ENCODE measurements around the gene NPEPL1.
"Not testable (repeated sequence)": the region's sequence is repeated elsewhere in the genome, so short reads cannot be mapped to it uniquely, and the experiment has no call there.

The NPEPL1 gene

DNA sequence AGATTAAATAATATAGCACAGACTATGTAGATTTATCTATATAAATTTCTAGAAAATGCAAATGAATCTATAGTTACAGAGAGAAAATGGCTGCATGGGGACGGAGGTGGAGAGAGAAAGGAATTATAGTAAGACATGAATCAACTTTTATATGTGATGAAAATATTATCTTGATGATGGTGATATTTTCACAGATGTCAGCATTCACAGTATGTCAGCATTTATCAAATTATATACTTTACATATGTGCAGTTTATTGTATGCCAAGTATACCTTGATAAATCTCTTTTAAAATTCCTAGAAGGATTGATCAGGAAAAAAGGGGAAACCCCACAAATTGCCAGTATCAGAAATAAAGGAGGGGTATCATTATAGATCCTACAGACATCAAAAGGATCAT lies 44.6 kb downstream of the NPEPL1 start:
- H3K4me3 ChIP-seq (ENCODE audit: low read depth, low read length): no peak overlapping the region

DNA sequence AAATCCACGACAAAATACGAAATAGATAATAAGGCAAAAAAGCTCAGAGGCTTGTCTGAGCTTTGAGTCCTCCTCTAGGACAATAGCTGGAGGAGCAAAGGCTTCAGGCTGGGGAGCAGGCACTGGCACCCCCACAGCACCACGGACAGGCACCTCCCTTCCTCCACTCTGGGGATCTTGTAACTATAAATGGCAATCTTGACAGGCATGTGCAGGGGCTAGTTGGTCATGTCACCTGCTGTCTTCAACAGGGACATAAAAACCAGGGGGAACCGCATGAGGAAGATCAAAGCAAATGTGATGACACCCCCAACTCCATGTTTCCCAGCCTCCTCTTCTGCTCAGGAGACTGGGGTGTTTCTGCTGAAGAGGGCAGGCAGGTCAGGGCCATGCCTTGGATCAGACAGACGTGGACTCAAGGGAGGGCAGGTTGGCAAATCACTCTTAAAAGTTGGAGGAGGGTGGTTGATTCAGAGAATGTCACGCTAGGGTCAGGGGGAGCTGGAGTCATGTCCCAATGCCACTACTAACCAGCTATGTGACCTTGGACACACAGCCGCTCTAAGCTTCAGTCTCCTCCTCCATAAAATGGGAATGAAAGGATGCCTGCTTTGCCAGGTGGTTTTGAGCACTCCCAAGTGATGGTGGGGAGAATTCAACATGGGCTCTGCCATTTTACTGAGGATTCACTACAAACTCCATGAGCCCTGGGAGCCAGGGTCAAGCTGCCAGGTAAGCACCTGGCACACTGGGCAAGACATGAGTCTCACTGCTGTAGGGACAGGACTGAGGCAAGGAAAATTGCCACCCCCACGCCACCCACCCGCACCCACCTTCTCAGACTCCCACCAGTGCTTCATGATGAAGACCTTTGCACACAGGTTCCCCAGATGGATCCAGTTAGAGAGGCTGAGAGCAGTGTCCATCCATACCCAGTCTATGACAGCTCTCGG lies 48.0 kb downstream of the NPEPL1 start:
- no peak overlapping the region for H3K4me3 ChIP-seq (ENCODE audit: low read depth, low read length)

DNA sequence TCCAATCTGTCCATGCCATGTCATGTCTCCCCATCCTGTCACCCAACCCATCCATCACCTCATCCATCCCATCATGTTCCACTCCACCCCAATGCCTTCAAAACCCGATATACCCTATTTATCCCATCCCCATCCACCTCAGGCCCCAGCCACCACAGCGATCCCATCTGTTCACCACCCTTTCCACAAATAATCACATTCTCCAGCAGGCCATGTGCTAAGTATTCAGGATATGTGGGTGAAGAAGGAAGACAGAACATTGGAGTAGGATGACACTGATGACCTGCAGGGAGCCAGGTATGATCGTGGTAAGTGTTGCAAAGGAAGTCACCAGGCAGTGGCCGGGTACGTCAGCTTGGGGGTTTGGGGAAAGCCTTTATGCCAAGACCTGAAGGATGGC lies 48.8 kb downstream of the NPEPL1 start:
- H3K4me3 ChIP-seq (ENCODE audit: low read depth, low read length): no peak overlapping the region

DNA sequence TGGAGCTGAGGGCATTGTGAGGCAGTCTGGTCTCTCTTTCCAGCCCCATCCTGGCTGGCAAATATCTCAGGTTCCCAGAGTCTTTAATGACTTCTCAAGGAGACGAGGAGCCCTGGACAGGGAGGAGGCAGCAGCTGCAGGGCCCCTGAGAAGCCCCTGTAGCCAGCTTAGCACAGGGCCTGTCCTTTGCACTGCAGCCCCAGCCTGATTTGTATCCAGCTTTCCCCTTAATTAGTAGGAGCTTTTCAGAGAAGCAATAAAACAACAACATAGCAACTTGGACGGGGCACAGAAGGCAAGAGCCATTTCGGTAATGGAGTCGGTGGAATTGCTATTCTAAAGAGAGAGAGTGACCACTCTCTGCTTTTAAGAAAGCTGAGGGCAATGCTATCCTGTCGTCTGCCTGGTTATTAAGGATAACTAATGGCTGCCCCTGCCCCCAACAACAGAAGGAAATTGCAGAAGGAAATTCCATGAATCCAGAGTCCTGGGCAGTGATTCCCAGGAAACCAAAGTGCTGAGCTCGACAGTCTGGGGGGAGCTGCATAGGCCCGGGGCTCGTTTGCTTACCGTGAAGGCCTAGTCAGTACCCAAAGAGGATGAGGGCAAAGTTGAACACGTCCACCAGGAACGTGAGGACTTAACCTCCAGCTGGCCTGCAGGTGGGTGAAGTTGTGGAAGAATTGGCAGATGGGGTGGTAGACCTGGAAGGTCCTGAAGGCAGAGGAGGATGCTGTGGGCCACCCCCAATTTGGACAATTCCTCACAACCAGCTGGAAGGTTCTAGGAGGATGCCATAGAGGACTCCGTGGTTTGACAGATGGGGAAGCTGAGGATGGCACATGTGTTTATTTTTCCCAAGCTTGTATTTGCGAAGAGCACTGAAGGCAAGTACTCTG lies 50.3 kb downstream of the NPEPL1 start:
- H3K4me3 ChIP-seq (ENCODE audit: low read depth, low read length): no peak overlapping the region

DNA sequence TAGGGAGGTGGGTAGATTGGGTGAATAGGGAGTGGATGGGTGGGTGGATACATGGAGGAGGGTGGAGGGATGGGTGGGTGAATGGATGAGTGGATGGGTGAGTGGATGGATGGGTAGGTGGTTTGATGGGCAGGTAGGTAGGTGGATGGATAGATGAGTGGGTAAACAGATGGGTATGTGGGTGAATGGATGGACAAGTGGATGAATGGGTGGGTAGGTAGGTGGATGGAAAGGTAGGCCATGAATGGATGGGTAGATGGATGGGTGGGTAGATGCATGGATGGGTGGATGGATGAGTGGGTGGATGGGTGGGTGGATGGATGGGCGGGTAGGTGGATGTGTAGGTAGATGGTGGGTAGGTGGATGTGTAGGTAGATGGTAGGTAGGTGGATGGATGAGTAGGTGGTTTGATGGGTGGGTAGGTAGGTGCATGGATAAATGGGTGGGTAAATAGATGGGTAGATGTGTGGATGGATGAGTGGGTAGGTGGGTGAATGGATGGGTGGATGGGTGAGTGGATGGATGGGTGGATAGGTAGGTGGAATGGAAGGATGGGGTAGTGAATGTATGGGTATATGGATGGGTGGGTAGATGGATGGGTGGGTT lies 51.4 kb downstream of the NPEPL1 start:
- H3K4me3 ChIP-seq (ENCODE audit: low read depth, low read length): no peak overlapping the region

DNA sequence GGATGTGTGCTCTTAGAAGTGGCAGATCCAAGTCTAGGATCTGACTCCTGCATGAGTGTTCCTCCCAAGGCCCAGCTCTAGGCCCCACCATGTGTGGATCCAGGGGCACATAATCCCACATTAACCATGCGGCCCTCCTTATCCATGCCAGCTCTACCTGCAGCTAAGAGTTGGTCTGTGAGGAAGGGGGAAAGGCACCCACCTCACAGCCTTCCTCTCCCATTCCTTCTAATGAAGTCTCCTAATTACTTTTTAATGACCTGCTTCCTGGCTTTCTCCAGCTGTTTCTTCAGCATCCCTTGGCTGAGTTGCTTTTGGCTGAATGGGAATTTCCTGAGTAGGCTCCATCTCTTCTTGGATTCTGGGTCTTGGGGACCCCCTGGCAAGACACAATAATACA lies 52.2 kb downstream of the NPEPL1 start:
- no peak overlapping the region for H3K4me3 ChIP-seq (ENCODE audit: low read depth, low read length)

DNA sequence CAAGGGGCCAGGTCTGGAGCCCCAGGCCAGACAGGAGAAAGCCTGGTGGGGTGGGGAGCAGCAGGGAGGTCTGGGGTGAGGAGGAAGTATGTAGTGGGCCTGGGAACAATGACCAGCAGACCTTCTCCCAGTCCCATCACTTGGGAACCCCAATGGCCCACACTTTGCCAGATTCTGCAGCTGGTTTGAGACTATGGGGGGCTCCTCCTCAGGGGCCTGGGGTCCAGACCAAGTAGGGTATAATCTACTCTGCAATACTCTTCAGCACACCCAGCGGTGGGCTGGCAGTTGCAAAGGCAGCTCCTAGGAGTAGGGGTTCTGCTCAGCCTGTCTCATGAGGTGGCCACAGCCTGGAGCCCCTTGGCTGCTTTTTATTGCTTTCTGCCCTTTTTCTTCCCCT lies 52.8 kb downstream of the NPEPL1 start:
- no peak overlapping the region for H3K4me3 ChIP-seq (ENCODE audit: low read depth, low read length)

DNA sequence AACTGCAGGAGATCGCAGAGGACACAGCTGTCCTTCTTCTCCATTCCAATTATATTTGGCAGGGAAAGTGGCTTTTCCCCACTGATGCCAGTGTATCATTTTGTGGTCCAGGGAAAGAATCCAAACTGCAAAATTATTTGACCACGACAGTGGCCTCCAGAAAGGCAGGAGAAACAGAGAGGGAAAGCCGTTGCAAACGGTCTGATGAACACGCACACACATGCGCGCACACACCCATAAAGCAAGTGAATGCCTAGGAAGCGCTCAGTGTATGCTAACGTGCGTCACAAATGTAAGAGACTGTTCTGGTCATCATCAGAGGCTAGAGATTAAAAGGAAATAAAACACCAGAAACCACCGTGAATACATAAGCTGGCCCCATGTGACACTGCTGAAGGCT lies 54.0 kb downstream of the NPEPL1 start:
- no peak overlapping the region for H3K4me3 ChIP-seq (ENCODE audit: low read depth, low read length)

DNA sequence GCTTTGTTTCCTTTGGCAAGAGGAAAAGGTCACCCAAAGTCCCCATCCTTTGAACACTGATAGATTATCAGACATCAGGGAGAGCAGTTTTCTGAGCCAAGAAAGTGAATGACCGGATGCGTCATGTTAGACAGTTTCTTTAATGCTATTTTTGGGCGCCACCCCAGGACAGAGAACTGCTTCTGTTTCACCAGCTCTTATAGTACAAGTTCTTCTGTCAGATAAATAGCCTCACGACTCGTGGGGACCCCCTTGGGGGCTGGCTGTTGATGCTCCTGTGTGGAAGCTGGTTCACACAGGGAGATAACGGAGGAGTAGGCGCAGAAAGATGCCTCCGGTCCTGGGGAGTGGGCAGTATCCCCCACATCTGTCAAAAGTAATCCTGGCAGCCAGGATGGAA lies 54.6 kb downstream of the NPEPL1 start:
- H3K4me3 ChIP-seq (ENCODE audit: low read depth, low read length): no peak overlapping the region

DNA sequence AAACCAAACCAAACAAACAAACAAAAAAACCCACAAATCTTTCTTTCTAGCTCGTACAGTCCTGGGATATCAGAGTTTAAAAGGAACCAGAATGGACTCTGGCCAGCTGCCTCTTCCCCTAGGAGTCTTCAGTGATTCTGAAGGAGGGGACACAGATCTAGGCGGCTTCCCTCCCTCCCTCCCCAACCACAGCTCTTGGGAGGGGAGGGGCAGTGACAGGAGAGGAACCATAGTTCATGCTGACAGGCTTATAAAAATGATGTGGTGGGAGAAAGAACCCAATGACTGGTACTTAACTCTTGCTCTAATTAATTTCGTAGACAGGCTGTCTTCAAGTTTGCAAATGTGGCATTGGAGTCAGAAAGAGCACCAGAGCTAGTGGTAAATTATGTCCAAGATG lies 56.0 kb downstream of the NPEPL1 start:
- H3K4me3 ChIP-seq (ENCODE audit: low read depth, low read length): no peak overlapping the region

DNA sequence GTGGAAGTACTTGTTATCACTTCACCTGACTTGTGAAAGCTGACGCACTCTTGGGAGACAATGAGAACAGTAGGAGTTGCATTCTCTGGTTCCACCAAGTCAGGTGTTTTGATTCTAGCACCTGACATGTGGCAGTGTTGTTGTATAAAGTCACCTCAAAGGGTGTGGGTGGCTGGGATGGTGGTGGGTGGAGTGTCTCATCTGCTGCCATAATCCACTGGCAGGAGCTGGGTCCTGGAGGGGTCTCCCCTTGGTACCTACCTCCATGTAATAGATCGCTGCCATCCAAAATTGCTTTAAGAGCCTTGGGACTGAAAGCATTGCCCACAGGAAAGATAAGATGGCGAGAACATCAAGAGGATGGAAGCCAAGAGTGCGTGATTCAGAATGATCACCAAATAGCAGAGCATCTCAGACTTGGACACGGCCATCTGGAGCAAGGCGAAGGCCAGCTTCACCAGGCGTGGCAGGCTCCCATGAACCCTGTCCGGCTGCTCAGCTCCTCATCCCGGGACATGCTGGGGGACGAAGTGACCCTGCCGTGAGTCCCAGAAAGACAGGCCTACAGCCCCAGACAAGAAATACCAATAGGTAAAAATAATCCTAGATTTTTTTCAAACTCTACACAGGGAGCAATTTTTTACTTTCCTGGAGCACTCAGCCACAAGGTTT lies 56.6 kb downstream of the NPEPL1 start:
- H3K4me3 ChIP-seq (ENCODE audit: low read depth, low read length): no peak overlapping the region

DNA sequence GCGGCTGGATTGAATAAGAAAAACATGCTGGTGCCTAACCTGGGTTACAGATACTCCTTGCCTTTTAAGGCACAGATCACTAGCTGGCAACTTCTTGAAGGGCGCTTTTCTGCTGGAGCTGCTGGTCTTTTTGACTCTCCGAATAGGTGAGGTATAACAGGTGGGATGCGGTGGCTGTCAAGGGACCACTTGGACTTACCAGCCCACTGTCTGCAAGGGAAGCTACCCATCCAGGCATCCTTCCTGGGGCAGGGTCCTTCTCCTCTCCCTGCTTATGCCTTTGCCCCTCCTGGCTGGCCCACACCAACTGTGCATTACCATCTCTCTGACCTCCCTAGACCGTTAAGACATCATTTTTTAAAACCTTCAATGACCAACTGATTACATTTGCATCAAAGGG lies 57.4 kb downstream of the NPEPL1 start:
- H3K4me3 ChIP-seq (ENCODE audit: low read depth, low read length): no peak overlapping the region

DNA sequence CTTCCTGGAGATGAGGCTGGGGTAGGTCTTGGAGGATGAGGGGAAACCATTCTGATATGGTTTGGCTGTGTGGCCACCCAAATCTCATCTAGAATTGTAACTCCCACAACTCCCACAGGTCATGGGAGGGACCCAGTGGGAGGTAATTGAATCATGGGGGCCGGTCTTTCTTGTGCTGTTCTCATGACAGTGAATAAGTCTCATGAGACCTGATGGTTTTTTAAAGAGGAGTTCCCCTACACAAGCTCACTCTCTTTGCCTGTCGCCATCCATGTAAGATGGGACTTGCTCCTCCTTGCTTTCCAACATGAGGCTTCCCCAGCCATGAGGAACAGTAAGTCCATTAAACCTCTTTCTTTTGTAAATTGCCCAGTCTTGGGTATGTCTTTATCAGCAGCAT lies 58.1 kb downstream of the NPEPL1 start:
- not testable (repeated sequence) for H3K4me3 ChIP-seq (ENCODE audit: low read depth, low read length)

DNA sequence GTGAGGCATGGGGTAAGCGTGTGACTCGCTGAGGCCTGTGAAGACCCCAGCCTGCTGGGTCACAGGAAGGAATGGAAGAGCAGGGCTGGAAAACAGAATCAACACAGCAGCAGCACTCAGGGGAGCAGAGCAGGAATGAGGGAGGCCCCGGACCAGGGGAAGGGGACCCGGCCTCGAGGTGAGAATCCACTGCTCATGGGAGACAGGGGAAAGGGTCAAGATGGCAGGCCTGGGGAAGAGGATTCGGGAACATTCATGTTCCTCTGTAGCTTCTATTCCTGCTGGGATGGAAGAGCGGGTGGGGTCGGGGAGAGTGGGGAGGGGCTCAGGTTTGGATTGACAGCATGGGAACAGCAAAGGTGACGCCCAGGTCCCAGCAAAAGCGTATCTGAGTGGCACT lies 59.4 kb downstream of the NPEPL1 start:
- no peak overlapping the region for H3K4me3 ChIP-seq (ENCODE audit: low read depth, low read length)

DNA sequence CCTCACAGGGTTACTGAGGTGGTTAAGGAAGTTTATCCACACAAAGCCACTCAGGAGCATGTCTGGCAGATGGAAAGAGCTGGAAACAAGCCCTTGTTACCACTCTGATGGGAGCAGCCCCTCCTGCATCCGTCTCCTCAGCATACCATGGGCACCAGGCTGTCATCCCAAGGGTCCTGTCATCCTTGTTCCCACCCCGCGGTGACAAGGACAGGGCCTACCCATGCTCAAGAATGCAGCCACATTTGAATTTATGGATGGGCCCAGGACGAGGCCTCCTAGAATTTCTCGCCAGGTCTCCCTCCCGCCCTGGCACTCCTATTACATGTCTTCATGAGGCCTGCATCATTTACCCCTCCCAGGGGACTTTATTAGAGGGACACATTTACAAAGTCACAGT lies 60.0 kb downstream of the NPEPL1 start:
- no peak overlapping the region for H3K4me3 ChIP-seq (ENCODE audit: low read depth, low read length)

DNA sequence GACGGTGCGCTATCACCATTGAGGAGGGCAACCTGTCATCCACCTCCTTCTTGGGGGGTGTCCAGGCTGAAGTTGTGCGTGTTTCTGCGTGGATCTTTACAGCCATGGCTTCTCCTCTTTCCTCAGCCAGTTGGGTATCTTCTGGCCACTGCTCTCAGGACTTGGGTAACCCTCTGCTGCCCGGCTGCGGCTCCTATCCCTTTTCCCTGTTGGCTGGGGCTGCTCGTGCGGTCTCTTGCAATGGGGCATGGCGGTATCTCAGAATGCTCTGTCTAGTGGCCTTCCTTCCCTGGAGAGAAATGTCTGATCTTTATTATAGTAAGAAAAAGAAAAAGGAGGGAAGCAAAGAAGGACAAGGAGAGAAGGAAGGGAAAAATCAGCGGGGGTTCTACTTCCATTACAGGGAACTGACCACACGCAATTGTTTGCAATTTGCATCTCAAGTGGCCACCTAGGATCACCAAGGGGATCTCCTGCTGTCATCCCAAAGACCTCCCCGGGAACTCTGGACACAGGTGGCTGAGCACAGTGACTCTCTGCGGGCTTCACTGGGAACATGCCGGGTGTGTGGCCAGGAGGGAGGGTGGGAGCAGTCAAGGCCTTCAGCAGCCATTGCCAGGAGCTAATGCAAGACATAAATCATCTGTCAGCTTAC lies 60.8 kb downstream of the NPEPL1 start:
- H3K4me3 ChIP-seq (ENCODE audit: low read depth, low read length): no peak overlapping the region

DNA sequence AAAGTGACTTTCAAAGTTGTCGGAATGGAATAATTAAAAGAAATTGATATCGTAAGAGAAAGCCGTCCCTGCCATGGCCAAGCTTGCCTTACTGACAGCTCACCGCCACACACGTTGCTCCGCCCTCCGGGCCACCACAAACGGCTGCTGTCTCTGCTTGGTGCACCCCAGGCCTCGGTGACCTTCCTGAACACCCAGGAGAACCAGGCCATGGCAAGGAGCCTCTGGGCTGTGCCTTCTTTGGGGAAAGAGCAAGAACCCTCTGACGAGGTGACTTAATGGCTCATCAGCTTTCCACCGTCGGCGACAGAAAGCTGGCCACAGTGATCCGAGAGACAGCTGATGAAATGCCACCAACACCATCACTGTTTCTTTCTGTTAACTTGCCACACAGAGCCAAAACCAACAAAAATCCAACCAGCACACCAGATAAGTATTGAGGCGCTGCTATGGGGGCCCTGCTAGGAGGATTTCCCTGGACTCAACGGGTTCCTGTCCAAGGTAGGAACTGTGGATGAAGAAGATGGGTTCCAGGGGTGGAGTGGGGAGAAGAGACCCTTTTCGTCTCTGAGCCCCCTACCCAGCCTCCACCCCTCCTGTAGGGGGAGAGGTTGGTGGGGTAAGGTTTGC lies 61.4 kb downstream of the NPEPL1 start:
- no peak overlapping the region for H3K4me3 ChIP-seq (ENCODE audit: low read depth, low read length)

DNA sequence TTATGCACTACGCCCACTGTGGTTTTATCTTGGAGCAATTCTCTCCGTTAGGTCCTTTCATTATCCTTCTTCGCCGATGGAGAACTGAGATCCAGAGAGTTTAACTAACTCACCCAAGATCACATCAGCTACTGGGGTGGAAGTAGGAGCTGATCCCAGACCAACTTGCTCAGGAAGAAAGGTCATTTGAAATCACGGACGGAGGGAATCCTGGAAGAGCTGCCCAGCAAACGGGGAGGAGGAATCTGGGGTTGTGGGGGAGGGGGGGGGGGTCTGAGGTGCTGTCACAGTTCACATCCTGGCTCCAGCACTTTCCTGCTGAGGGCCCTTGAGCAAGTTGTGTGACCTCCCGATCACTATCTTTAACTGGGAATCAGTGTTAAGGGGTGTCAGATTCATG lies 62.0 kb downstream of the NPEPL1 start:
- no peak overlapping the region for H3K4me3 ChIP-seq (ENCODE audit: low read depth, low read length)

DNA sequence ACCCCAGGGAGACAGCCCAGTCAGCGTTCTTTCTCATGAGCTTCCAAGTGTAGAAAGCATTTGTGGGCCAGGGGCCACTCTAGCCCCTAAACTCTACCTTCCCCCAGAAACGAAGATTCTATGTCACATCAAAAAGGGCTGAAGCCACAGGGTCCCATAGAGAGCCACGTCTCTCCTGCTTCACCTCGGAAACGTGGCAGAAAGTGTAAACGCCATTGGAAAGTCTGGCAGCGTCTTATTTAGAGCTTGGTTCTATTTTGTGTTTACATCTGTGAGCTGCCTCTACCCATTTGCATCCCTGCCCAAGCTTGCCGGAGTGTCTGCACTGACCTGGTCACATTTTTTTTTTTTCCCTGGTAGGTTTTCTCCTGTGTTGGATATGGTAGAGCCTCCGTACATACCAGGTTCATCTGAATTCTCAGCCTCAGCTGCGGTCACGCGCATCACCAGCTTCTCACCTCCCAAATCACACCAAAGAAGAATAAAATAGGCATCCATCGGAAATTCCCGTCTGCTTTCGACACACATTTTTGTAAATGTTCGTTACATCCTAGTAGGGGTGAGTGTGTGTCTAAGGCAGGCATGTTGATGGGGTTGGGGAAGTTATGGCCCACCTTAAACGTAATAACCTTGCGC lies 62.6 kb downstream of the NPEPL1 start:
- no peak overlapping the region for H3K4me3 ChIP-seq (ENCODE audit: low read depth, low read length)

Data from iPS-11a (cell line).